CD4-positive, alpha-beta T cell treated with Interleukin-6 for 4 hours (primary cell): ENCODE results near the gene ST6GALNAC3.
"Not testable (repeated sequence)": the region's sequence is repeated elsewhere in the genome, so short reads cannot be mapped to it uniquely, and the experiment has no call there.

ENCODE experiments used
- DNase-seq: peaks from one replicate; pipeline ENCODE4 v3.0.0-alpha.2; 2020; ENCODE audit warnings: mixed read lengths

Gene ST6GALNAC3

GRCh38 chr1:76075877-76076276 is 1.3 kb downstream of the ST6GALNAC3 start:
- no peak for DNase-seq

DNA sequence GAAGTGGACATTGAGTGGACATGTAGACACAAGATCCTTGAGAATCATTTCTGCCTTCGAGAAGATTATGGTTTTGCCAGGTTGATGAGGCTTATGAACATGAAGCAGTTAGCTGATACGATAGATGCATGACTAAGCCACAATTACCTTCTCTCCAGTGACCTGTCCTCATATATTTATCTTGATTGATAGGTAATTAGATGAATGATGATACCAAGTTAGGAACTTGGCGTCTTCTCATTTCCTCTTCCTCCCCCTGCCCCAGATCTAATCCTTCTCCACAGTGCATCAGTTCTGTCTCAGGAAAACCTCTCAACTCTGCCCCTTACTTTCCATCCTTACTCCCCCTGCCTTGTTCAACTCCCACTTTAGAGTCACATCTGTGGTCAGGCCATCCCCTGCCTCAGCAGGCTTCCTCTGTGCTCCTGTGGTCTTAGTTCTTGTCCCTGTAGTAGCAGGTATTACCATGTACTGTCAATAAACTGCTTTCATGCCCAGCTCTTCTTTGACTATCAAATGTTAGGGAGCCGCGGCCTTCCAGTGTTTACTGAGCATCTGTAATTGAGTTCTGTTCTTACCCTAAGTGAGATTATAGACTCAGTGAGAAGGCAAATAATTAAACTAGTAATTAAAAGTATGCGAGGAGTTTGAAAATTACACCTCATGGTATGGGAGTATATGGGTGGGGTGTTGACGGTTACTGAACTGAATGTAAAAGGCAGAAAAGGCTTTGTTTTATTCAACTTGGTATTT is 5.1 kb downstream of the ST6GALNAC3 start:
- no peak for DNase-seq

GRCh38 chr1:76080552-76081079 is 6.1 kb downstream of the ST6GALNAC3 start:
- DNase-seq = no peak

DNA sequence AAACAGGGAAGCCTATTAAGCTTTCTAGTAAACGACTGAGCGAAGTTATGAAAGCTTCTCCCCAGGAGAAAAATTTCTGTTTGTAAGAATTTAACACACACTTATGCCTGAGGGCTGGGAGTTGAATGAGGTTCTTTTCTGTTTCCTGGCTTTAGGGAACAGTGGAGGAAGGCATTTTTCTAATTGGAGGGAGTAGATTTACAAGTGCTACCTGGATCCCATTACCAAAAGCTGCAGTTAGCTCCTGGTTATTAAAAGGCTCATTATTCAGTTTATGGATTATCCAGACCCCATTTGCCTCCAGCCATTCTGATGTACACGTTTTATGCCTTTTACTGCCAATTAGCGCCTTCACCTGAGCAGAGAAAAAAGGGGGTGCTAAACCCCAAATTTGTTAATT is 7.5 kb downstream of the ST6GALNAC3 start:
- no peak for DNase-seq

GRCh38 chr1:76083189-76083588 is 8.6 kb downstream of the ST6GALNAC3 start:
- DNase-seq = no peak

DNA sequence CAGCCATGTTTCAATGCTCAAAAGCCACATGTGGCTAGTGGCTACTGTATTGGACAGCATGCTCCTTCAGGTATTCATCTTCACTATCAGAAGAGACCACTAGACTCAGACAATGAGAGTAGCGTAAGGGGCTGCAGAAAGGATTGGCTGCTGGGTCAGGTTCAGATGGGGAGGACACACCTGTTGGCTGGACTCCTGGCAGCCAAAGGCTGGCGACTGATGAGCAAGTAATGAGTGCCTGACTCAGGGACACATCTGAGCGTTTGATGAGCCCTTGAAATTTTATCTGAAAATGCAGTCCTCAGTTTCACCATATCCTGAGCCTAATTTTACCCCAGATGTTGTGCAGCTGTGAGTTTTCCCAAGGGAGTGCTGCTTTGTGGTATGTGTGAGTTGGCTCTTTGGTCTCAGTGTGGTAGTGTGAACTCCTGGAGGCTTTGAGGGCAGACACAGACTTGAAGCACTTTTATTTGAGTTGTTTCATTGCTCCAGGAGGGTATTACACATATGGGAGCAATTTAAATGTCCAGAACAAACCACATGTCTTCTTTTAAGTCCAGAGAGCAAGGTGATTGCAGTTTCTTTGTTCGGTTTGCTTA is 9.6 kb downstream of the ST6GALNAC3 start:
- DNase-seq = no peak

DNA sequence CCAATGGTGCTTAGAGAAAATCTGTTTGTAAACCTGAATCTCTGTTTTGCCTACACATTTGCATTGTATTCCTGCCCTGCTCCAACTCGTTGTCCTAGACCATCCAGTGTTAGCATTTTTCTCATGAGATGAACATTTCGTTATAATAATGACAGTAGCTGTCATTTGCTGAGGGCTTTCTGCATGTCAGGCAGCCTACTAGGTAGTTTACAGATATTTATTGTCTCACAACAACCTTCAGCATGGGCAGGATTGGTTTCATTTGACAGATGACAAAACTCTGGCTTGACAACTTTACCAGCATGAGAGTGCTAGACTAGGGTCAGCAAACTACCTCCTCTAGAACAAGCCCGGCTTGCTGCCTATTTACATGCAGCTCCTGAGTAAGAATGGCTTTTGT is 10.1 kb downstream of the ST6GALNAC3 start:
- no peak for DNase-seq

DNA sequence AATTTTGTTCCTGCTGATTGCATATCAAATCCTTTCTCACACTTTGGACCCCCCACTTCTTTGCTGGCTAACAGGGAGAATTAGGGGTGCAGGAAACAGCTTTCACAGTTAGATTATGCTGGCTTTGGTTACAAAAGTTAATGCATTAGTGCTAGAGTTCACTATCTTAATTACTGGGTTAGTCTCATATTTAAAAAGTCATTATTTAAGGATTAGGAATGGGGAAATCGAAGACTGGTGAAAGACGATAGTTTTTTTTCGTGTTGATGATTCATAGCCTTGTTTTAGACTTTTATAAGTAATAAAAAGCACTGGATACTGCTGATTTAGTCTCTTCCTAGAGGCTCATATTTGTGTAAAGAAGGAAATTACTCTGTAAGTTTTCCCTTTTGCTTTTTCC is 11.6 kb downstream of the ST6GALNAC3 start:
- no peak for DNase-seq

DNA sequence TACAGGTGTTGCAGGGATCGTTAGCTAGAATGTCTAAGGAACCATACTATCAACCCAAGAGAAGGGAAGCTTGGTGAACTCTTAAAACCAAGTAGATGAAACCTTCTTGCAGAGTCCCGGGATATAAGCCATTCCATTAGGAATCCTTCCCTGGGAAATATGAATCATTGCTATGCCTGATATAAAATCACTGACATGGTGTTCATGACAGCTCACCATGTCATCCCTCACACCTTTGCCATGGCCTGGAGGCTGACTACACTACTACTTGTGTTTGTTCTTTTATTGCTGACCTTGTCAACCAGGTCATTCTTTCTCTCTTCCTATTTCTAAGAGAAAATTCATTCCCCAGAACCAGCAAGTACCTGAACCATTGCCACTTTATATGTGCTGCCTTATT is 12.1 kb downstream of the ST6GALNAC3 start:
- DNase-seq = no peak

- no peak for DNase-seq
Observed at GRCh38 chr1:76090283-76091203, 16.0 kb downstream of the ST6GALNAC3 start.

DNA sequence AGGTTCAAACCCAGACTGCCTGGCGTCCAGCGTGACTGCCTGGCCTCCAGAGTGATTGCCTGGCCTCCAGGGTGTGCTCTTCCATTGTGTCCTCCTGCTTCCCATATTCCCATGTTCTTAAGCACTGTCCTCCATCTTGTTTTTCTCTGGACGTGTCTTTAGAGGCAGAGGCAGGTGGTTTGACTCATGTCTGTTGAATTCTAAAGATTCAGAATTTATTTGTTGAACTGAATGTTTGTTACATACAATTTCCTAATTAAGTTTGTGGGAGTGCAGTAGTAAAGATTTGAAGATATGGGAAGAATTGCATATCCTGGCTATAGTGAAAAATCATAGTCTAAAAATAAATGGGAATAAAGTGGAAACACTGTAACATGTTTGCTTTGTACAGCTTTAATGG is 18.3 kb downstream of the ST6GALNAC3 start:
- DNase-seq = no peak

DNA sequence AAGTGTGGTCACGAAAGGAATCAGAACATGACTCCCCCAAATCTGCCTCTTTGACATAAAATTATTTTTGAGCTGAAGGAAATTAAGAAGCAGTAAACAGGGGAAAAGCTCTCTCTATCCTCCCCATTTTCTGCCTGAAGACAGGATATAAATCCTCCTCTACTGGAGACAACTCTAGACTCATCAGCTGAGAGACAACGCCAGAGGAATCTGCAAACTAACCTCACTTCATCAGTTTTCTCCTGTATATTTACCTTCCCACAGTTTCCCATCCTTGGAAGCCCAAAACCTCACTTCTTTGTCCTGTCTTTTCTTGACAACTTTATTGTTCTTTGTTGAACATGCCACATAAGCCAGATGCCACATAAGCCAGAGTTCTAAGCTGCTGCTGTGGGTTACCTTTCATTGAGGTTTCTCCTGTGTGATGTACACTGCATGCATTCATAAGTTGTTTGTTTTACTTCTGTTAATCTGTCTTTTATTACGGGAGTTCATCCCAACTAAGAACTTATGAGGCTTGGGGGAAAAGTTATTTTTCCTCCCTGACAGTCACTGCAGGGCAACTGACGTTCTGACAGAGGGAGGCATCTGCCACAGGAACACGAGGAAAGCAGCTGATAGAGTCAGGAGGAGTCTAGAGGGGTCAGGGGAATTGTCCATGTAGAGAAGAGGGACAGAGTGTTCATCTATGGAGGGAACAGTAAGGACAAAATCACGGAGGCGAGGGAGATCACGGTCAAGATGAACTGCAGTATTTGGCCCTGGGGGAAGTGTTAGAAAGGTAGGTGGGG is 19.2 kb downstream of the ST6GALNAC3 start:
- no peak for DNase-seq

- no peak for DNase-seq
Observed at GRCh38 chr1:76095802-76096201, 21.3 kb downstream of the ST6GALNAC3 start.

GRCh38 chr1:76097064-76097463 is 22.5 kb downstream of the ST6GALNAC3 start:
- DNase-seq = not testable (repeated sequence)

DNA sequence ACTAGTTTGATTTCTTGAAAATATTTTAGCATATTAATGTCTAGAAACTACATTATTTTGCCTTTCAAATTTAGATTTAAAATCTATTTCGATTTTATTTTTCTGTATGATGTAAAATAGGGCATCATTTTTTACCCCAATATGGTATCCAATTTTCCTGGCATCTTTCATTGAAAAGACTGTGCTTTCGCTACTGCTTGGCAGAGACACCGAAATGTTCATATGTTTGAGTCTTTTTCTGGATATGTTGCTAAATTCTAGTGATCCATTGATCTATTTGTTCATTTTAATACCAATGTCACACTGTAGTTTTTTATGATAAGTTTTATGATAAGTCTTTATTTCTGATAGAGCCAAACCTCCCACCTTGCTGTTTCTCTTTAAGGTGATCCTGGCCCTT is 24.3 kb downstream of the ST6GALNAC3 start:
- DNase-seq = no peak

DNA sequence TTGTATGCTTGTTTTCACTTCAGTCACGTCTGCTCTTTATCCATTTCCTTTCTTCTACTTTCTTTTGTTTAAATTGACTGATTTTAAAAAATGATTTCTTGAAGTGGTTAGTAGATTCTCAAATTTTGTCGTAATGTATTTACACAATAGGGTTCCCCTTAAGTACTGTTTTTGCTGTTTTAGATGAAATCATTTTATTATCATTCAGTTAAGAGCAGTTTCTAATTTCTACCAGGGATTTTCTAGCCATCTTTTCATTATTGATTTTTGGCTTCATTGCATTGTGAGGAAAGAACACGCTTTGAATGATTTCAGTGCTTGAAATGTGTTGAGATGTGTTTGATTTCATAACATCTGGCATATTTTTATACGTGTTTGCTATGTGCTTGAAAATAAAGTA is 27.0 kb downstream of the ST6GALNAC3 start:
- DNase-seq = no peak

GRCh38 chr1:76102046-76102445 is 27.5 kb downstream of the ST6GALNAC3 start:
- DNase-seq = no peak

DNA sequence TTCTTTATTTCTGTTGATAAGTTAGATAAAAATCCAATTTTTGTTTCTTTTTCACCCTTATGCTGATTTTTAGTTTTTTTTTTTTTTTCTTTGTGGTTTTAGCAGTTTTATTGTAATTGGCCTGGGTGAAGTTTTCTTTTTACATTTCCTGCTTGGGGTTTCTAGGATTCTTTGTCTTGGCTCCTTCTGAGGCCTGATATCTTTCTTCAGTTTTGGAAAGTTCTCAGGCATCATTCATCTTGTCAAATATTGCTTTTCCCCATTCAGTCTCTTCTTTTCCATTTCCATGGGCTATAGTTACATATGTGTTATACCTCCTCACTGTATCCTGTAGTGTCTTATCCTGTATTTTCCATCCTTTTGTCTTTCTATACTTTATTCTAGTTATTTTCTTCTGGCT is 28.5 kb downstream of the ST6GALNAC3 start:
- no peak for DNase-seq

DNA sequence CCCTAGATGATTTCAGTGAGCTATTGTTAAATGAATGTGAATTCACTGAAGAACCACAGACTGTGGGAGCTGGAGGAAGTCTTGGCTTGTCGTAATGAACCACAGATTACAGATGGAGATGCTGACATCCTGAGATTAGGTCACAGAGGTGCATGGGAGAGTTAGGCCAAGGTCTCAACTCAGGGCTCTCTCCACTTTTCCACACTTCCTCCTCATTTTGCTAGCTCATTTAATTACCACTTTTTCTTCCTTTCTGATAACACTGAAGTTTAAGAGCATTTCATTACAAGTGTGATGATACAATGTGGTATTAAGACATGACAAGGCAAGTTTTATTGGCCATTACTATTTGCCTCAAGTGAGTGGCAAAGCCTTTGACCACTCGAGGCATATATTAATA is 30.8 kb downstream of the ST6GALNAC3 start:
- no peak for DNase-seq

DNA sequence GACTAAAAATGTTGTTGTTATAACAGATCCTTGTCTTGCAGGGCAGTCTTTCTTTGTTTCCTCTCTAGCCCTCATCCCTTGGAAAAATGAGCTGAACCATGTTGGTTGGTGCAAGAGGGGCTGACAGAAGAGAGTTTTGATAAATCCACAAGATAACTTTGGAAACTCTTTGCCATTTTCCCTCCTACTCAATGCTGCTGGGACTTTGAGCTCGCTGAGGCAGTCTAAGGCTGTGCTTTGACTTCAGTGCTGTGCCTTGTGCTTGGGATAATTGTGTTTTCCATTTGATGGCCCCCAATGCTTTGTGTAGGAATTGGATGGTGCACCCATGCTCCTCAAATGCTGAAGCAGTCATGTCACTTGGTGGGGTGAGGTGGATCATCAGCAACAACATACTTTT is 31.7 kb downstream of the ST6GALNAC3 start:
- DNase-seq = no peak

DNA sequence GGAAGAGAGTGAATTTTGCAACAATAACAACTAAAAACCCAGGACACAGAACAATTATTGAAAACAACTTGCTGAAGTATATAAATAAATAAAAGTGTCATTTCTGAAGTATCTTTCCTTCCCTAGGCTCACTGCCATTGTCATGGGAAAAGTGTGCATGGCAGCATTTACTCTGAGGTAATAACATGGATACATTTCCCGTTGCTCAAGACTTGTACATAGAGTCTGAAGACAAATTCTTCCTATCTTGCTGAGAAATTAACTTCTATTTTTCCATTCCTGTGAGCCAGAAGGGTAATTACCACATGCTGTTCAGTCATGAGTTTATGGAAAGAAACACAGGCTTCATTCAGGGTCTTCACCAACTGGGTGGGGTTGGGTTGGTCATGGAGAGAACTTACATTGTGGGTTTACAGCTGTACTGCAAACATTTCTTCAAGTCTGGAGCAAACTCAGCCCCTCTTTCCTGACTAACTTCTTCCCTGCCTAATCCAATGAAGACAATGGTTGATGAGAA is 32.2 kb downstream of the ST6GALNAC3 start:
- DNase-seq = no peak

DNA sequence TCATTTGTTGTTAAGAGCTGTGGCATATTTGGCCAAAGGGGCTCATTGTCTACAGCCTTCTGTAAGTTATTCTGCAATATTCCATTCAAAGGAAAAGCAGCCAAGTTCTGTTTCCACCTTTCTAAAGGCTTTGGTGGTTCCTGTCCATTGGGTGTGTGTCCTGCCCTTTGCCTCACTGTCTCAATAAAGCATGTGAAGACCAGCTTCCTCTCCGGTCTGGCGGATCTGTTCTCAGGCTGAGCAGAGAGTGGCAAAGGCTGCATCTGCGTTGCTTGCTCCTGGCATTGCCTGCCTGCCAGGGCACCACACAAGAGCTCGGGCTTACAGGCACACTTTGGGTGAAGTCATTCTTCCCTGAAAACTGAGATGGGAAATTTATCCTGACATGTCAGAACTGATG is 34.9 kb downstream of the ST6GALNAC3 start:
- DNase-seq = no peak
